KMS-11 (cell line): ENCODE measurements around the gene PMEPA1.

Source experiments
- H2AFZ ChIP-seq: fragments of 200-600 bp; sonication (generic); 2 replicates; pipeline ENCODE4 v1.6.1; 2016; ENCODE audit warnings: antibody characterized with exemption, mixed run types, low read depth
- H3K27ac ChIP-seq: fragments of 200-600 bp; sonication (generic); 2 replicates; pipeline ENCODE4 v1.6.1; 2016; ENCODE audit warnings: mild to moderate bottlenecking, mixed run types
- H3K27me3 ChIP-seq: fragments of 200-600 bp; sonication (generic); 2 replicates; pipeline ENCODE4 v1.6.1; 2017; ENCODE audit warnings: mild to moderate bottlenecking, low read depth, mixed run types, moderate library complexity; ENCODE audit not compliant: insufficient read depth
- H3K36me3 ChIP-seq: fragments of 200-600 bp; sonication (generic); 2 replicates; pipeline ENCODE4 v1.6.1; 2017; ENCODE audit warnings: mild to moderate bottlenecking, mixed run types; ENCODE audit not compliant: insufficient read depth
- H3K4me1 ChIP-seq: fragments of 200-600 bp; sonication (generic); 2 replicates; pipeline ENCODE4 v1.6.1; 2016; ENCODE audit warnings: mild to moderate bottlenecking, low read depth, mixed run types; ENCODE audit not compliant: poor library complexity, severe bottlenecking
- H3K4me2 ChIP-seq: fragments of 200-600 bp; sonication (generic); 2 replicates; pipeline ENCODE4 v1.7.0; 2016; ENCODE audit warnings: mild to moderate bottlenecking, mixed run types
- H3K4me3 ChIP-seq: fragments of 200-600 bp; sonication (generic); IDR thresholded peaks from 2 replicates; pipeline ENCODE4 v1.6.1; 2017; ENCODE audit warnings: low read depth, low read length, mixed read lengths; ENCODE audit not compliant: insufficient read depth
- H3K79me2 ChIP-seq: fragments of 200-600 bp; sonication (generic); 2 replicates; pipeline ENCODE4 v1.6.1; 2016; ENCODE audit warnings: low read depth, mixed run types; ENCODE audit not compliant: insufficient read depth
- H3K9ac ChIP-seq: fragments of 200-600 bp; sonication (generic); 2 replicates; pipeline ENCODE4 v1.6.1; 2016; ENCODE audit warnings: mild to moderate bottlenecking, mixed run types
- H4K20me1 ChIP-seq: fragments of 200-600 bp; sonication (generic); 2 replicates; pipeline ENCODE4 v1.6.1; 2016; ENCODE audit warnings: mild to moderate bottlenecking, mixed run types; ENCODE audit not compliant: insufficient read depth
- TF ChIP-seq, protein P1 (sequence below): fragments of 200-600 bp; sonication (generic); conservative IDR thresholded peaks from 2 replicates; pipeline ENCODE4 v1.6.1; 2017; ENCODE audit warnings: low read depth, mild to moderate bottlenecking, antibody characterized with exemption, low read length, moderate library complexity, mixed read lengths

The PMEPA1 gene

GRCh38 chr20:57723816-57724215 is 14.0 kb upstream of the PMEPA1 start:
- Histone ChIP-seq H2AFZ (no peak overlapping the region), H3K4me1 (peaks cover 5% of the 10 kb centered on the region), H3K4me2 (no peak overlapping the region), H3K4me3 (no peak overlapping the region), H3K36me3 (no peaks in the 10 kb centered on the region), H3K79me2 (no peaks in the 10 kb centered on the region), H3K27me3 (no peaks in the 10 kb centered on the region), H4K20me1 (no peaks in the 10 kb centered on the region), H3K9ac (no peak overlapping the region), H3K27ac (no peak overlapping the region)
- TF ChIP-seq, protein P1, sequence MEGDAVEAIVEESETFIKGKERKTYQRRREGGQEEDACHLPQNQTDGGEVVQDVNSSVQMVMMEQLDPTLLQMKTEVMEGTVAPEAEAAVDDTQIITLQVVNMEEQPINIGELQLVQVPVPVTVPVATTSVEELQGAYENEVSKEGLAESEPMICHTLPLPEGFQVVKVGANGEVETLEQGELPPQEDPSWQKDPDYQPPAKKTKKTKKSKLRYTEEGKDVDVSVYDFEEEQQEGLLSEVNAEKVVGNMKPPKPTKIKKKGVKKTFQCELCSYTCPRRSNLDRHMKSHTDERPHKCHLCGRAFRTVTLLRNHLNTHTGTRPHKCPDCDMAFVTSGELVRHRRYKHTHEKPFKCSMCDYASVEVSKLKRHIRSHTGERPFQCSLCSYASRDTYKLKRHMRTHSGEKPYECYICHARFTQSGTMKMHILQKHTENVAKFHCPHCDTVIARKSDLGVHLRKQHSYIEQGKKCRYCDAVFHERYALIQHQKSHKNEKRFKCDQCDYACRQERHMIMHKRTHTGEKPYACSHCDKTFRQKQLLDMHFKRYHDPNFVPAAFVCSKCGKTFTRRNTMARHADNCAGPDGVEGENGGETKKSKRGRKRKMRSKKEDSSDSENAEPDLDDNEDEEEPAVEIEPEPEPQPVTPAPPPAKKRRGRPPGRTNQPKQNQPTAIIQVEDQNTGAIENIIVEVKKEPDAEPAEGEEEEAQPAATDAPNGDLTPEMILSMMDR: no peak

DNA sequence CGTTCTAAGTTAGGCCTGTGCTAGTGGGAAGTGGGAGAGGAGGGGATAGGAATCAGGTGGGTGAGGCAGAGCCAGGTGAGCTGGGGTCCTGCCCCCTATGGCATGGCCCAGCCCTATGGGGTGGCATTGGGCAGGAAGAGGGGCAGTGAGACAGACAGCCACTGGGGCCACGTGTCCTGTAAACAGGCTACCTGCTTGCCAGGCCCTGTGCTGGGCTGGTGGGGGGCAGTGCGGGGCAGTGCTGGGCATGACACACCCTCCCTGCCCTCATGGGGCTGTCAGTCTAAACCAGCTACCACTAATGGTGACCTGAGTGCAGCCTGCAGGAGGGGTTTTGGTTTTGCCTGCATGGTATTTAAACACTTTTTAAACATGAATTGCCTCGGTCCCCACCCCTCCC is 10.1 kb upstream of the PMEPA1 start:
- Histone ChIP-seq H3K4me3 (no peak overlapping the region), H3K79me2 (no peaks in the 10 kb centered on the region), H2AFZ (no peak overlapping the region), H3K4me2 (no peak overlapping the region), H4K20me1 (no peaks in the 10 kb centered on the region), H3K36me3 (no peaks in the 10 kb centered on the region), H3K27me3 (no peaks in the 10 kb centered on the region), H3K4me1 (peaks cover 12% of the 10 kb centered on the region), H3K9ac (no peak overlapping the region), H3K27ac (no peak overlapping the region)
- TF ChIP-seq, protein P1: no peak

DNA sequence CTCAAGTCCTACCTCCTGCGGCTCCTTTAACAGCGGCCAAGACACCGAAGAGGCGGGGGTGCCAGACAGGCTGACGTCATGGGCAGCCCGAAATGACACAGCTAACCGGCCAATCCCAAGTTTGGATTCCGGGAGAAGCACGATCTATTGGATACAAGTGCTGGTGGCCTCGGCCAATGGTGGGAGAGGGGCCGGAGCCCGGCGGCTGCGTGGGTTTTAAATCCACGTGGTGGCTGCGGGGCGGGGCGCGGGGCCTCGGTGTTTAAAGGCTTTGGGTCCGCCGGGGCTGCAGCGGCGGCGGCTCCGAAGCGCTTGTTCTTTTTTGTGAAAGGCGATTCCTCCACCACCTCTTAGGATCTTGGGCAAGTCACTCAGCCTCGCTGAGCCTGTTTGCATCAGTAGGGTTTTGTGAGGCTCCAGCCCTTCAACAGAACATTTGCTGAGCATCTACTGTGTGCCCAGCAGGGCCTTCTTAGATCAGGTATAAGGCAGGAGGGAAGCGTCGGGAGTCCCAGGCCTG is 8.7 kb upstream of the PMEPA1 start:
- no peaks in the 10 kb centered on the region for H4K20me1 ChIP-seq
- peak overlapping the region; percentile 69 for H3K4me2 ChIP-seq
- no peaks in the 10 kb centered on the region for H3K36me3 ChIP-seq
- peak overlapping the region; percentile 25; the same call in 1 of the 2 replicates for H3K9ac ChIP-seq
- H3K27ac ChIP-seq: no peak overlapping the region
- H3K27me3 ChIP-seq: no peaks in the 10 kb centered on the region
- H3K4me1 ChIP-seq: peaks cover 12% of the 10 kb centered on the region
- TF ChIP-seq, protein P1: no peak
- no peak overlapping the region for H3K4me3 ChIP-seq
- peak overlapping the region; percentile 91 for H2AFZ ChIP-seq
- H3K79me2 ChIP-seq: no peaks in the 10 kb centered on the region

DNA sequence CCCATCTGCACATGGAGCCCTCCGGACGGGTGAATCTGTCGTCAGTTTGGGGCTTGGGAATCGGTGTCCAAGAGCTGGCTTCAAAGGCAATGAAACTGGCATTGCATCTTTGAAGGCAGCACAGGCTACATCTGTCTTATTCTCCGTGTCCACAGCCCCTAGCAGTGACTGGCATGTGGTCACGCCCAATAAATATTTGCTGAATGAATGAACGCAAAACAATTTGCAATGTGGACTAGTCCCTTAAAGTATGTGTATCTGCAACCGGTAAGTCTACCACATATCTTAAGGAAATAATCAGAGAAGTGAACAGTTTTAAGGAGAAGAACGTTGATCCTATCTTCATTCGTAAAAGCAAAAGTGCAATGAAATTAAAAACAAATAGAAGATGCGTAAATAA is 8.0 kb upstream of the PMEPA1 start:
- H3K79me2 ChIP-seq: no peaks in the 10 kb centered on the region
- no peak overlapping the region for H3K27ac ChIP-seq
- no peak overlapping the region for H3K4me3 ChIP-seq
- peaks cover 12% of the 10 kb centered on the region for H3K4me1 ChIP-seq
- H3K9ac ChIP-seq: no peak overlapping the region
- H2AFZ ChIP-seq: no peak overlapping the region
- H3K36me3 ChIP-seq: no peaks in the 10 kb centered on the region
- TF ChIP-seq, protein P1: no peak
- H4K20me1 ChIP-seq: no peaks in the 10 kb centered on the region
- H3K27me3 ChIP-seq: no peaks in the 10 kb centered on the region
- H3K4me2 ChIP-seq: no peak overlapping the region; the same call in 1 of the 2 replicates
